Fibroblast of upper back skin (primary cell): ENCODE results near the gene LYRM2.

Experiments
- DNase-seq: peaks from one replicate; pipeline ENCODE4 v3.0.0-alpha.2; 2013

LYRM2 gene

GRCh38 chr6:89590133-89590532 lies 48.4 kb downstream of the LYRM2 start:
- DNase-seq = no peak

GRCh38 chr6:89589297-89590025 lies 49.1 kb downstream of the LYRM2 start:
- no peak for DNase-seq

GRCh38 chr6:89585154-89585553 lies 53.4 kb downstream of the LYRM2 start:
- DNase-seq = peak; percentile 24

- no peak for DNase-seq
Measured at GRCh38 chr6:89584539-89584938, 54.0 kb downstream of the LYRM2 start.

GRCh38 chr6:89583559-89583958 lies 55.0 kb downstream of the LYRM2 start:
- DNase-seq = no peak

- peak; percentile 4 for DNase-seq
Measured at GRCh38 chr6:89582669-89583325, 55.8 kb downstream of the LYRM2 start.

- no peak for DNase-seq
Measured at GRCh38 chr6:89581689-89582088, 56.9 kb downstream of the LYRM2 start.

GRCh38 chr6:89580997-89581666 lies 57.4 kb downstream of the LYRM2 start:
- DNase-seq = no peak

GRCh38 chr6:89575562-89575960 lies 63.0 kb downstream of the LYRM2 start:
- no peak for DNase-seq

- no peak for DNase-seq
Measured at GRCh38 chr6:89574910-89575561, 63.5 kb downstream of the LYRM2 start.

- no peak for DNase-seq
Measured at GRCh38 chr6:89567630-89568390, 70.7 kb downstream of the LYRM2 start.

- DNase-seq = no peak
Measured at GRCh38 chr6:89566930-89567629, 71.5 kb downstream of the LYRM2 start.

GRCh38 chr6:89566008-89566800 lies 72.3 kb downstream of the LYRM2 start:
- DNase-seq = no peak

- DNase-seq = peak; percentile 11
Measured at GRCh38 chr6:89564752-89565427, 73.7 kb downstream of the LYRM2 start.

GRCh38 chr6:89563866-89564265 lies 74.7 kb downstream of the LYRM2 start:
- DNase-seq = no peak

- peak; percentile 11 for DNase-seq
Measured at GRCh38 chr6:89562093-89562973, 76.2 kb downstream of the LYRM2 start.

GRCh38 chr6:89559487-89559886 lies 79.1 kb downstream of the LYRM2 start:
- DNase-seq = peak; percentile 4

GRCh38 chr6:89555806-89556205 lies 82.7 kb downstream of the LYRM2 start:
- no peak for DNase-seq

- DNase-seq = no peak
Measured at GRCh38 chr6:89555031-89555430, 83.5 kb downstream of the LYRM2 start.

- no peak for DNase-seq
Measured at GRCh38 chr6:89554106-89554505, 84.4 kb downstream of the LYRM2 start.
